HG03060 (cell line): ENCODE measurements around the gene AKR1C4.

Experiments
- ATAC-seq: cut with Tn5 transposase; IDR thresholded peaks from one replicate; pipeline ENCODE4 v1.9.1; 2021; ENCODE audit warnings: low read depth, moderate number of reproducible peaks; ENCODE audit not compliant: unreplicated experiment

AKR1C4 gene

DNA sequence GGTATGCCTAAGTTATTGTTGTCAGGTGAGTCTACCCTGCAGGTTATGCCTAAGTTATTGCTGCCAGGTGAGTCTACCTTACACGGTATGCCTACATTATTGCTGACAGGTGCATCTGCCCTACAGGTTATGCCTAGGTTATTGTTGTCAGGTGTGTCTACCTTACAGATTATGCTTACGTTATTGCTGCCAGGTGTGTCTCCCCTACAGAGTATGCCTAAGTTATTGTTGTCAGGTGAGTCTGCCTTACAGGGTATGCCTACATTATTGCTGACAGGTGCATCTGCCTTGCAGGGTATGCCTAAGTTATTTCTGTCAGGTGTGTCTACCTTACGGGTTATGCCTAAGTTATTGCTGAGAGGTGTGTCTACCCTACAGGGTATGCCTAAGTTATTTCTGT, 64.2 kb downstream of the AKR1C4 start:
- ATAC-seq, result no peak

GRCh38 chr10:5265139-5265538, 68.5 kb downstream of the AKR1C4 start:
- no peak for ATAC-seq

GRCh38 chr10:5266351-5266750, 69.7 kb downstream of the AKR1C4 start:
- no peak for ATAC-seq

DNA sequence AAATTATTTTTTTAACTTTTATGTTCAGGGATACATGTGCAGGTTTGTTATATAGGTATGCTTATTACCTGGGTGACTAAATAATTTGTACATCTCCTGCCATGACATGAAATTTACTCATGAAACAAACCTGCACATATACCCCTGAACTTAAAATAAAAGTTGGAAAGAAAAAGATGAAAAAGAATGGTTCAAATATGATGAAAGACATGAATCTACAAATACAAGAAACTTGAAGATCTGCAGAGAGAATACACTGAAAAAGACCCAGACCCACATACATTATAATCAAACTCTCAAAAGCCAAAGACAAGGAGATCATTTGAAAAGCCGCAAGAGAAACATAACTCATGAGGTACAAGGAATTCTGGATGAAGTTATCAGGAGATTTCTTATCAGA, 70.2 kb downstream of the AKR1C4 start:
- no peak for ATAC-seq

DNA sequence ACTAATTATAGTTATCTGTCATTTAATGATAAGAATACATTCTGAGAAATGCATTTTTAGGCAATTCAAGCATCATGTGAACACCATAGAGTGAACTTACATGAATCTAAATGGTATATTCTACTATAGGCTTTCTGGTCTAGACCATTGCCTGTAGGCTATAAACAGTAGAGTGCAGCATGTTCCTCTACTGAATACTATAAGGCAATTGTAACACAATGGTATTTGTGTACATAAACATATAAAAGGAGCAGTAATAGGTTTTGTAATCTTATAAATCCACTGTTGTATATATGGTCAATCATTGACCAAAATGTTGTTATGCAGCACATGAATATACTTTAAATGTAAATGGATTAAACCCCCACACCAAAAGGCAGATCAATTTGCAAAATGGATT, 71.6 kb downstream of the AKR1C4 start:
- ATAC-seq, result no peak
